Caco-2 (cell line): ENCODE measurements around the gene MTMR11. TPM values are rescaled to one million over a fixed set of nuclear protein-coding genes. Genes with fewer than 3 reads are reported as not detected.

Experiments
- BruUV-seq: library from RNA; stranded (reverse); fragments of 400-500 nt; replicated peaks from 2 replicates; lab custom pipeline; 2021; lab: Mats Ljungman, UMichigan
- CTCF ChIA-PET: fragments of 300-600 bp; sonication (Branson Sonifier 250); formaldehyde crosslinking; loops from one replicate; lab custom pipeline; 2022; ENCODE audit warnings: antibody characterized with exemption; lab: Charles Lee
- POLR2A ChIA-PET: fragments of 300-600 bp; sonication (Branson Sonifier 250); formaldehyde crosslinking; loops from one replicate; lab custom pipeline; 2022; ENCODE audit warnings: antibody characterized with exemption; lab: Charles Lee
- DNase-seq, 2 experiments: peaks; one replicate each; pipeline versions ENCODE4 v3.0.0 to v3.0.0-alpha.2; 2020 to 2022
- H3K27me3 ChIP-seq: replicated peaks from 2 replicates; pipeline ENCODE4 v1.6.0; 2011; ENCODE audit warnings: low read length; ENCODE audit not compliant: control insufficient read depth, insufficient read depth
- H3K36me3 ChIP-seq: 2 replicates; pipeline ENCODE4 v1.5.1; 2011; ENCODE audit warnings: low read length; ENCODE audit not compliant: control insufficient read depth, insufficient read depth
- H3K4me1 ChIP-seq: fragments of 250-450 bp; sonication (Bioruptor Pico); 2 replicates; pipeline ENCODE4 v1.5.1; 2020; ENCODE audit warnings: mild to moderate bottlenecking
- H3K4me3 ChIP-seq: 2 replicates; pipeline ENCODE4 v1.5.1; 2011; ENCODE audit warnings: low read depth, mild to moderate bottlenecking, control low read depth, low read length
- H3K9me3 ChIP-seq: fragments of 250-450 bp; sonication (Bioruptor Pico); 2 replicates; pipeline ENCODE4 v1.5.1; 2020; ENCODE audit warnings: mild to moderate bottlenecking, moderate library complexity
- H3K27ac Mint-ChIP-seq: one replicate; pipeline ENCODE4 v1.8.0; 2022; ENCODE audit warnings: mixed read lengths; ENCODE audit not compliant: unreplicated experiment
- H3K27me3 Mint-ChIP-seq: one replicate; pipeline ENCODE4 v1.8.0; 2022; ENCODE audit warnings: mixed read lengths; ENCODE audit not compliant: insufficient read depth, unreplicated experiment
- H3K36me3 Mint-ChIP-seq: one replicate; pipeline ENCODE4 v1.8.0; 2022; ENCODE audit warnings: mild to moderate bottlenecking, mixed read lengths; ENCODE audit not compliant: insufficient read depth, unreplicated experiment
- H3K4me1 Mint-ChIP-seq: one replicate; pipeline ENCODE4 v1.8.0; 2022; ENCODE audit warnings: low read depth, mixed read lengths; ENCODE audit not compliant: unreplicated experiment
- H3K4me3 Mint-ChIP-seq: one replicate; pipeline ENCODE4 v1.8.0; 2022; ENCODE audit warnings: mild to moderate bottlenecking, moderate library complexity, mixed read lengths; ENCODE audit not compliant: unreplicated experiment
- H3K9me3 Mint-ChIP-seq: one replicate; pipeline ENCODE4 v1.8.0; 2022; ENCODE audit warnings: mixed read lengths; ENCODE audit not compliant: unreplicated experiment
- intact Hi-C: fragments of 100-400 bp; cut with micrococcal nuclease; formaldehyde crosslinking; loops from one replicate; pipeline ENCODE4 v1.10.0; 2022; ENCODE audit not compliant: unreplicated experiment
- total RNA-seq: library from RNA; stranded (reverse); gene quantifications from 2 replicates; pipeline ENCODE4 v1.2.3, GENCODE V29; 2022
- TF ChIP-seq, protein P1 (sequence below), 2 experiments: fragments of 200-600 bp in 1 of 2; IDR thresholded peaks; 1 replicate in 1 of 2; 2 replicates in 1 of 2; pipeline versions ENCODE4 v1.5.1 to v1.8.0; 2011 to 2022; ENCODE audit warnings: antibody characterized with exemption in 1 of 2, control low read depth in 1 of 2, inconsistent platforms in 1 of 2, low read depth in 1 of 2, low read length in 1 of 2, mild to moderate bottlenecking in 1 of 2, moderate library complexity in 1 of 2; ENCODE audit not compliant: insufficient read depth in 1 of 2, severe bottlenecking in 1 of 2, unreplicated experiment in 1 of 2

The MTMR11 gene
- total RNA-seq, 1 experiment from 2014 or later = 2.2 TPM

DNA sequence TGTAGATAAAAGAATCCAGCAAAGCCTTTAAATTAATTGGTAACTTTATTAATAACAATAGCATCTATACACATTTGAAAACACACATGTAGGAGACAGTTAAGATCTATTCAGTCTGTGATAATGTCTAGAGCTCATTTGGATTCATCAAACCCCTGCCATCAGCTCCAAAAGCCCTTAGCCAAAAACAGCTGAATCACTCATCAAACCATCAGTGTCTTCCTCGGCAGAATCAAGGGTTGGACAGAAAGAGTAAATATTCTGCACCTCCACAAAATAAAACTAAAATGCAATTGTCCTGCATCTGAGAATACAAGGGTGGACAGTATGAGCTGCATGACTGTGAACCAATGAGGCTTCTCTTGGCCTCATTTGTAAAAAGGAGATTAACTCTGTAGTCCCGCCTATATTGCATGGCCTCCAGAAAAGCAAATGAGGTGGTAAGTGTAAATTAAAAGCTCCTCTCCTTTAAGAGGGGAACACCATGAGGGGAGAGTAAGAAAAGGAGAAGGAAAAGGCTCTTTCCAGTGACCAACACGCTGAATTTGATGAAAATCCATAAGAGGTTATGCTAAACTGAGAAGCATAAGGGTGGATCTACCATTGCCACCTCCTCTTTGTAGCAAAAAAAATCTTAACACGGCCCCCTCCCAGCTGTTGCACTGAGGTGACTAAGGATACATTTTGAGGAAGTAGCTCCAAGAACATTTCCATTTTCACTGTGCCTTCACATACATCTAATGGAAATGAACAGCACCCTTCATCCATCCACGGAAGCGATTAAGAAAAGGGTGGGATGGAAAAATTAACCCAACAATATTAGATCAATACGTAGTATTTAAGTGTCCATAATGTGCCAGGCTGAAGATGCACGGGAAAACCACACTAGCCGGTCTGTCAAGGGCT lies 52.0 kb downstream of the MTMR11 start:
- Mint-ChIP-seq H3K9me3 (no peaks in the 10 kb centered on the region), H3K27me3 (no peaks in the 10 kb centered on the region), H3K4me1 (peaks cover 8% of the 10 kb centered on the region), H3K4me3 (no peak overlapping the region), H3K36me3 (peaks cover 8% of the 10 kb centered on the region), H3K27ac (no peak overlapping the region)
- CTCF ChIA-PET = interaction anchor here (0.8 to 1.0 kb wide), 2 partner anchors 54 to 302 kb away, joined by 3 read pairs; no protein-coding TSS in a partner anchor
- no peaks in the 10 kb centered on the region for H3K36me3 ChIP-seq
- BruUV-seq = no TSS peak
- intact Hi-C loops = no loop called here
- POLR2A ChIA-PET = interaction anchor here (0.6 to 0.9 kb wide), 2 partner anchors 153 to 166 kb away, joined by 3 read pairs; no protein-coding TSS in a partner anchor
- TF ChIP-seq, protein P1, sequence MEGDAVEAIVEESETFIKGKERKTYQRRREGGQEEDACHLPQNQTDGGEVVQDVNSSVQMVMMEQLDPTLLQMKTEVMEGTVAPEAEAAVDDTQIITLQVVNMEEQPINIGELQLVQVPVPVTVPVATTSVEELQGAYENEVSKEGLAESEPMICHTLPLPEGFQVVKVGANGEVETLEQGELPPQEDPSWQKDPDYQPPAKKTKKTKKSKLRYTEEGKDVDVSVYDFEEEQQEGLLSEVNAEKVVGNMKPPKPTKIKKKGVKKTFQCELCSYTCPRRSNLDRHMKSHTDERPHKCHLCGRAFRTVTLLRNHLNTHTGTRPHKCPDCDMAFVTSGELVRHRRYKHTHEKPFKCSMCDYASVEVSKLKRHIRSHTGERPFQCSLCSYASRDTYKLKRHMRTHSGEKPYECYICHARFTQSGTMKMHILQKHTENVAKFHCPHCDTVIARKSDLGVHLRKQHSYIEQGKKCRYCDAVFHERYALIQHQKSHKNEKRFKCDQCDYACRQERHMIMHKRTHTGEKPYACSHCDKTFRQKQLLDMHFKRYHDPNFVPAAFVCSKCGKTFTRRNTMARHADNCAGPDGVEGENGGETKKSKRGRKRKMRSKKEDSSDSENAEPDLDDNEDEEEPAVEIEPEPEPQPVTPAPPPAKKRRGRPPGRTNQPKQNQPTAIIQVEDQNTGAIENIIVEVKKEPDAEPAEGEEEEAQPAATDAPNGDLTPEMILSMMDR (IDR thresholded peaks at IDR 0.05; ENCODE audit: insufficient read depth in 1 of 2, low read depth in 1 of 2, low read length in 1 of 2, severe bottlenecking in 1 of 2, unreplicated experiment in 1 of 2) = no peak
- no peaks in the 10 kb centered on the region for H3K9me3 ChIP-seq
- peak in 1 of 2 experiments; percentile 31 for DNase-seq
- peak overlapping the region; percentile 66 for H3K4me3 ChIP-seq
- H3K27me3 ChIP-seq = no peaks in the 10 kb centered on the region
- peaks cover 13% of the 10 kb centered on the region for H3K4me1 ChIP-seq

DNA sequence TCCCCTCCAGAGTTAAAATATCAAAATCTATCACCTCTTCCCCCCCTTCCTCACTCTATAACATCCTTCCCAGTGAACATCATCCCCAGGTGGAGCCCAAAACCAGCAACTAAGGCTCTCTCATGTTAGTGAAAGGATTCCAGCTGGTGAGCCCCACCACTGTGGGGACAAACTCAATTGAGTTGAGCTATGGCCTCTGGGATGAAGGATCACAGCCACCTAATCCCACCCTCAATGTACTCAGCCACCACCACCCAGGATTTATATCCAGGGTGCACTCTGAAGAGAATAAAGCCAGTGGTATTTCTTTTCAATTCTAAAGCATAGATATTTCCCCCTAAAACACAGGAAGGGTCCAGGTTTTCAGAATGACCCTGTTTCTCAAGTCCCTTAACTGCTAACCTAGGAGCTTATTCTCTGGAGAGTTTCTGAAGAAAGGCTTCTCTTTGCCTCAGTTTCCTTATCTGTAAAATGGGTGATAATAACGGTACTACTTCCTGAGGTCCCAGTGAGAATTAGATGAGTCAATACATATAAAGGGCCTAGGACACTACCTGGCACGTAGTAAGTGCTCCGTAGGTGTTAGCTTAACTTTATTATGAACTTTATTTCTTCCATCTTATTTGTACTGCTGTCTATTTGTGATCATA lies 53.0 kb downstream of the MTMR11 start:
- ChIA-PET CTCF (no interaction called here), POLR2A (interaction anchor here (0.9 kb wide), 1 partner anchor 34 kb away, joined by 3 read pairs; no protein-coding TSS in a partner anchor)
- no peak for DNase-seq
- Mint-ChIP-seq H3K9me3 (no peaks in the 10 kb centered on the region), H3K36me3 (peaks cover 8% of the 10 kb centered on the region), H3K4me1 (peaks cover 8% of the 10 kb centered on the region), H3K27me3 (no peaks in the 10 kb centered on the region), H3K27ac (no peak overlapping the region), H3K4me3 (no peak overlapping the region)
- Histone ChIP-seq H3K36me3 (no peaks in the 10 kb centered on the region), H3K4me3 (no peak overlapping the region), H3K9me3 (no peaks in the 10 kb centered on the region), H3K4me1 (peaks cover 10% of the 10 kb centered on the region), H3K27me3 (no peaks in the 10 kb centered on the region)
- no TSS peak for BruUV-seq
- intact Hi-C loops = no loop called here
- TF ChIP-seq, protein P1 (IDR thresholded peaks at IDR 0.05; ENCODE audit: insufficient read depth in 1 of 2, low read depth in 1 of 2, low read length in 1 of 2, severe bottlenecking in 1 of 2, unreplicated experiment in 1 of 2) = no peak

DNA sequence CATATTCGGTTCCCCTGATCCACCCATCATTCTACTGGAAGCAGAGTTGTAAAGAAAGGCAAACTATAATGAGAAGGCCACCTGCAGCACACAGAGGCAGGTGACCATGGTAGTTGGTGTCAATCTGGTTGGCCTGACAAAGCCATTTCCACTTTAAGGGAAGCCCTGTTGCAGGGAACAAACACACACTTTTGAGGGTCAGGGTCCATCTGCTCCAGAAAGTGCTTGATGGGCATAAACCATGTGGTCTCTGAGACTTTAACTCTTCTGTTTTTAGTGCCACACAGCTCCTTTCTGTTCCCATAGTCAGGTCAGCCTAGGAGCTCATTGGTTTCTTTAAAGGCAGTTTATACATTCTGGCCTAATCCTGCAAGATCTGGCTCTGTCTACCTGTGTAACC lies 54.8 kb downstream of the MTMR11 start:
- peaks cover 15% of the 10 kb centered on the region for H3K36me3 Mint-ChIP-seq
- TF ChIP-seq, protein P1 (IDR thresholded peaks at IDR 0.05; ENCODE audit: insufficient read depth in 1 of 2, low read depth in 1 of 2, low read length in 1 of 2, severe bottlenecking in 1 of 2, unreplicated experiment in 1 of 2) = no peak
- no TSS peak for BruUV-seq
- CTCF ChIA-PET = no interaction called here
- intact Hi-C loops = no loop called here
- H3K27me3 Mint-ChIP-seq = no peaks in the 10 kb centered on the region
- peak overlapping the region; percentile 21 for H3K27ac Mint-ChIP-seq
- no peaks in the 10 kb centered on the region for H3K27me3 ChIP-seq
- no peaks in the 10 kb centered on the region for H3K9me3 ChIP-seq
- peaks cover 9% of the 10 kb centered on the region for H3K4me1 ChIP-seq
- no peaks in the 10 kb centered on the region for H3K36me3 ChIP-seq
- no peak for DNase-seq
- H3K4me3 Mint-ChIP-seq = no peak overlapping the region
- no peak overlapping the region for H3K4me3 ChIP-seq
- no peaks in the 10 kb centered on the region for H3K9me3 Mint-ChIP-seq
- POLR2A ChIA-PET = no interaction called here
- peaks cover 8% of the 10 kb centered on the region for H3K4me1 Mint-ChIP-seq
